Medulla oblongata (tissue), 1 donor: ENCODE measurements around the gene BAD.
"Not testable (repeated sequence)": the region's sequence is repeated elsewhere in the genome, so short reads cannot be mapped to it uniquely, and the experiment has no call there.

Source experiments
- DNase-seq: peaks from one replicate; pipeline ENCODE4 v3.0.0-alpha.2; 2015; ENCODE audit errors: extremely low spot score

Gene BAD

DNA sequence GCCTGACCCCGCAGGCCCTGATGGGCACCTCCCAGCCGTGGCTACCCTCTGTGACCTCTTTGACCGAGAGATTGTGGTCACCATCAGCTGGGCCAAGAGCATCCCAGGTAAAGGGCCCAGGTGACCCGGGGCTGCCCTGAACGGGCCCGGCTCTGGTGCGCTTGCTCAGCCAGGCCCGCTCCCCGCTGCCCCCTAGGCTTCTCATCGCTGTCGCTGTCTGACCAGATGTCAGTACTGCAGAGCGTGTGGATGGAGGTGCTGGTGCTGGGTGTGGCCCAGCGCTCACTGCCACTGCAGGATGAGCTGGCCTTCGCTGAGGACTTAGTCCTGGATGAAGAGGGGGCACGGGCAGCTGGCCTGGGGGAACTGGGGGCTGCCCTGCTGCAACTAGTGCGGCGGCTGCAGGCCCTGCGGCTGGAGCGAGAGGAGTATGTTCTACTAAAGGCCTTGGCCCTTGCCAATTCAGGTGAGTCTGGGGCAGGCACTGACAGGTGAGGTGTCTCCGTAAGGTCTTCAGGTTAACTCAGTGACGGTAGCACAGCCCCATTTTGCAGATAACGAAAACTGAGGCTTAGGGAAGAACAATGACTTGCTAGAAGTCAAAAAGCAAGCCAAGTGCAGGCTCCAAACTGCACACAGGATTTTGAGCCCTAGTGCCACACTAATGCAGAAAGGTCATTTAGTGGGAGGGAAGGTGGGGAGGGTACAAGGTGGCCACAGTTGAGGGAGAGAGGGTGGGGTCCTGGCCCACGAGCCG is 30.5 kb upstream of the BAD start:
- no peak for DNase-seq

DNA sequence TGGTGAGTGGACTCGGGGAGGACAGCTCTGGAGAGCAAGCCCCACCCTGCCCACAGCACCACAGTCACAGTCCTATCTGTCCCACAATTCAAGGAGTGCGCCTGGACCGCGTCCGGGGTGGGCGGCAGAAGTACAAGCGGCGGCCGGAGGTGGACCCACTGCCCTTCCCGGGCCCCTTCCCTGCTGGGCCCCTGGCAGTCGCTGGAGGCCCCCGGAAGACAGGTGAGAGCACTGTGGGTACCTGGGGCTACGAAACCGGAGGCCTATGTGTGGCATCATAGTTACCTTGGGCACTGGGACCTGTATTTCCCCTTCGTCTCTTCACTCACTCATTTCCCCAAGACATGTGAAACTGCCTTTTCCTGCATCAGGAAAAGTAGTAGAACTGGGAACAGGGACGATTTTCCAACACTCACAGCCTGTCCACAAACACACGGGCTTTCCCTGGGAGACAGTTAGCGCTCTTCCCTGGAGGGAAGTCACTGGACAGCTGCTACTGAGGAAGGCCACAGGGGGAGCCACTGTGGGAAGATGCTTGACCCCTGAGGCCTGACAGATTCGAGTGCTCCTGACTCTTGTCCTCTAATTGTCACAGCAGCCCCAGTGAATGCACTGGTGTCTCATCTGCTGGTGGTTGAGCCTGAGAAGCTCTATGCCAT is 29.8 kb upstream of the BAD start:
- no peak for DNase-seq

DNA sequence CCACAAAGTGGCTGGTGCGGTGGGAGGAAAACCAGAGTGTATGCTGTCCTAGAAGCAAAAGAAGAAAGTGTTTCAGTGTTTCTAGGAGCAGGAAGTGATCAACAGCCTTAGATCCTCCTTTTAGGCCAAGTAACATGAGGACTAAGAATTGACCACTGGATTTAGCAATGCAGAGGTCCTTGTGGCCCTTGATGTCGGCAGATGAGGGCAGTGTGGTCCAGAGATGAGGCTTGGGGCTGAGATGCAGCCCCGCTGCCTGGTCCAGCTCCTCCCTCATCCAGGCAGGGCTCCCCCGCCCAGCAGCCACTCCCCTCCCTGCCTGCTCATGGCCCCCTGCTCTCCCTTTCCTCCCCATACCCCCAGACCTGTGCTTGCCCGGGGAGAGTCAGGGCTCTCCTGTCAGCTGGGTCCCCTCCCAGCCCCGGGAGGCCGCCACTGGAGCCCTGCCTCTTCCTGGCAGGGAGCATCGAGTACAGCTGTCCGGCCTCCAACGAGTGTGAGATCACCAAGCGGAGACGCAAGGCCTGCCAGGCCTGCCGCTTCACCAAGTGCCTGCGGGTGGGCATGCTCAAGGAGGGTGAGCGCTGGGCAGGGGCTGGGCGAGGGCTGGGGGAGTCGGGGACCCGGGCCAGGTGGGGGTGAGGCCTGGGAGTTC is 29.2 kb upstream of the BAD start:
- peak; percentile 38 for DNase-seq

DNA sequence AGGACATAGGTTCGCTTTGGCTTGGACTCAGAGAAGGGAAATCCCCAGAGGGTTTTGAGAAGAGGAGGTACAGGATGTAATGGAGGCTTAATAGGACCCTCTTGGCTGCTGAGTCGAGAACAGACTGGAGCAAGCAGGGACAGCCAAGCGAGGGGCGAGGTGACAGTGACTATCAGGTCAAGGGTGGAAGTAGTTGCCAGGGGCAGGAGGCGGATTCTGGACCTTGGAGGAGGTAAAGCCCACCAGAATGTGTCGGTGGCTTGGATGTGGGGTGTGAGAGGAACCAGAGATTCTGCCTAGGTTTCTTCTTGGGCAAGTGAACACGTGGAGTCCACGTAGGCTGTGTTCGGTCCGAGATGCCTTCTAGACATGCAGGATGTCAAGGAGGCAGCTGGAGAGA is 28.5 kb upstream of the BAD start:
- no peak for DNase-seq

DNA sequence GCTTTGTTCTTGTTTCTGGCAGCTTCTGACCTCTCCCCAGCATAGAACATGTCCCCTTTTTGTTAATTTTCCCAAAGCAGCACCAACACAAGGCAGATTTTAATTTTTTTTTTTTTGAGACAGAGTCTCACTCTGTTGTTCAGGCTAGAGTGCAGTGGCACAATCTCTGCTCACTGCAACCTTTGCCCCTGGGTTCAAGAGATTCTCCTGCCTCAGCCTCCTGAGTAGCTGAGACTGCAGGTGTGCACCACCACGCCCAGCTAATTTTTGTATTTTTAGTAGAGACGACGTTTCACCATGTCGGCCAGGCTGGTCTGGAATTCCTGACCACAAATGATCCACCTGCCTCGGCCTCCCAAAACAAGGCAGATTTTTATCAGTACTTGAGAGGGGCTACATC is 23.3 kb upstream of the BAD start:
- DNase-seq: not testable (repeated sequence)

DNA sequence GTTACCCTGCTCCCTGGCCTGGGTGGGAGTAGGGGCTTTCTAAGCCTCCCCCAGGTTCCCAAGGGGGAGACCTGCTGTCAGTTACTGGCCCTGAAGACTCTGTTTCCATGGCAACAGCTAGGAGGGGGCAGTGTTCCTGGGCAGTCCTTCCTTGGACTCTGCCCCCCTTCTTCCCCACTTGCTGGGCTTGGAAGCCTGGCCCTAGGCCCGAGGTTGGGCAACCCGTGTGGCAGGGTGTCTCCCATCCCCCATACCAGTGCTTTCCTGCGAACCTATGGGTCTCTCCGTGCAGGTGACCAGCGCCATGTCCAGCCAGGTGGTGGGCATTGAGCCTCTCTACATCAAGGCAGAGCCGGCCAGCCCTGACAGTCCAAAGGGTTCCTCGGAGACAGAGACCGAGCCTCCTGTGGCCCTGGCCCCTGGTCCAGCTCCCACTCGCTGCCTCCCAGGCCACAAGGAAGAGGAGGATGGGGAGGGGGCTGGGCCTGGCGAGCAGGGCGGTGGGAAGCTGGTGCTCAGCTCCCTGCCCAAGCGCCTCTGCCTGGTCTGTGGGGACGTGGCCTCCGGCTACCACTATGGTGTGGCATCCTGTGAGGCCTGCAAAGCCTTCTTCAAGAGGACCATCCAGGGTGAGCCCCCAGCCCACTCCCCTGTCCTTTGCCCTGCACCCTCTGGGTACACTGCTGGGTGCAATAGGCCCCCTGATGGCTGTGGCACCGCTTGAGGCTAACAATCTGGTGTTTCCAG is 22.6 kb upstream of the BAD start:
- peak; percentile 69 for DNase-seq

DNA sequence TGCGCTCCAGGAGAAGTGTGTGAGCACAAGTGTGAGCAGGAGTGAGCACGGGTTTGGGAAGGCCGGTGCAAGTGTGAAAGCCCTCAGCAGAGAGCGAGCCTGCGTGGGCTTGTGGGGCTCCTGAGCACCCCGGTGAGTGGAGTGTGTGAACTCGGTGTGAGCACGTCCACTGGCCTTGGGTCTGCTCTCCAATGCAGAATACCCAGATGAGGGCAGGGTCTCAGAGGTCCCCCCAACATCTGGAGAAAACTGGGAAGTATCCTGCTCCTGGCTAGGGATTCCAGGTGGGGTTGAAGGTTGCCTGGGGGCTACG is 22.1 kb upstream of the BAD start:
- DNase-seq: peak; percentile 22

DNA sequence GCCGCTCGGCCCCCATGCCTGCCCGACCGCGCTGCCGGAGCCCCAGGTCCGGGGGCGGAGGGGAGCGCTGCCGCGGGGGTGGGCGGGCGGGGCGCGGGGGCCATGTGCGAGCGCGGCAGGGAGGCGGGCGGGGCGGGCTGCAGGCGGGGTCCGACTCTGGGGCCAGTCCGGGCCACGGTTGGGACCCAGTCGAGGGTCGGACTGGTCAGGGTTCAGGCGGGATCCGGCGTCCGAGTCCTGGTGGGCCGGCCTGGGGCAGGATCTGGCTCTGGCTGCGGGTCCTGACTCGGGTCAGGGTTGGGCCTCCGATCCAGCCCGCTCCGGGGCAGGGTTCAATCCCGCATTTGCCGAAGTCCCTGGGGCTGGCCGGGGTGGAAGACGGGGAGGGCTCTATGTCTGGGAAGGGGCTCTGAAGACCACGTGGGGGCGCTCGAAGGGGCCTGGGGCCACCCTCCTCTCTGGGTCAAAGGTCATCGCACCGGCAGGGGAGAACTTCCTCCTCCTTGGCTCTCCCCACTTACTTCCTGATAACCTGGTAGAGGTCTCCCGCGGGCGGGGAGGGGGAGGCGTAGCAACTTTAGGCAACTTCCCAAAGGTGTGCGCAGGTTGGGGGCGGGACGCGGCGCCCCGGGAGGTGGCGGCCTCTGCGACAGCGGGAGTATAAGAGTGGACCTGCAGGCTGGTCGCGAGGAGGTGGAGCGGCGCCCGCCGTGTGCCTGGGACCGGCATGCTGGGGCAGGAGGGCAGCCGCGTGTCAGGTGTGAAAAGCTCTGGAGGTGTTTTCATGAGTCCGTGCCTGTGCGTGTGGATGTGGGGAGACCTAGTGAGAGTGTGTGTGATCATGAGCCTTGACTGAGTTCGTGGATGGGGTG is 21.5 kb upstream of the BAD start:
- DNase-seq: peak; percentile 70

DNA sequence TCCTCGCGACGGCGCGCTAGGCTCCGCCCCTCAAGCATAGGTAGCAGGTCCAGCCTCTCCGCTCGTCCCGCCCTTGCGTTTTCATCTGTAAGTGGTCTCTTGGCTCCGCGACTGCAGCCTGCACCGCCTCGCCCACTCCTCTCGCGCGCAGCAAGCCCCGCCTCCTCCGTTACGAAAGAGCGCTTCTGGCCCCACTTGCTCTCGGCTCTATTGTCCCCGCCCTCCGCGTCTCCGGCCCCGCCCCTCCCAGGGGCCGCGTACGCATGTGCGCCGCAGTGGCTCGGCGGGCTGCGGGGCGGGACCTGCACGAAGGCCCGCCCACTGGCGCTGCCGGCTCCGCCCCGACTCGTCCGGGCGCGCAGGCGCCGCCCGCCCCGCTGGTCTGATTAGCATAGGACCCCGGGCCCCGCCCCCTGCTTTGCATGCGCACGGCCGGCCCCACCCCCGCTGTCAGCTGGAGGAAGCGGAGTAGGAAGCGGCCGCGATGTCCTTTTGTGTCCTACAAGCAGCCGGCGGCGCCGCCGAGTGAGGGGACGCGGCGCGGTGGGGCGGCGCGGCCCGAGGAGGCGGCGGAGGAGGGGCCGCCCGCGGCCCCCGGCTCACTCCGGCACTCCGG is 20.7 kb upstream of the BAD start, which contains the start of gene ESRRA:
TSS of gene ESRRA (plus strand) at position 450 of the 616 bp plus-strand sequence. CDS start 1,656 bp downstream, outside the sequence.
- peak; percentile 99 for DNase-seq

DNA sequence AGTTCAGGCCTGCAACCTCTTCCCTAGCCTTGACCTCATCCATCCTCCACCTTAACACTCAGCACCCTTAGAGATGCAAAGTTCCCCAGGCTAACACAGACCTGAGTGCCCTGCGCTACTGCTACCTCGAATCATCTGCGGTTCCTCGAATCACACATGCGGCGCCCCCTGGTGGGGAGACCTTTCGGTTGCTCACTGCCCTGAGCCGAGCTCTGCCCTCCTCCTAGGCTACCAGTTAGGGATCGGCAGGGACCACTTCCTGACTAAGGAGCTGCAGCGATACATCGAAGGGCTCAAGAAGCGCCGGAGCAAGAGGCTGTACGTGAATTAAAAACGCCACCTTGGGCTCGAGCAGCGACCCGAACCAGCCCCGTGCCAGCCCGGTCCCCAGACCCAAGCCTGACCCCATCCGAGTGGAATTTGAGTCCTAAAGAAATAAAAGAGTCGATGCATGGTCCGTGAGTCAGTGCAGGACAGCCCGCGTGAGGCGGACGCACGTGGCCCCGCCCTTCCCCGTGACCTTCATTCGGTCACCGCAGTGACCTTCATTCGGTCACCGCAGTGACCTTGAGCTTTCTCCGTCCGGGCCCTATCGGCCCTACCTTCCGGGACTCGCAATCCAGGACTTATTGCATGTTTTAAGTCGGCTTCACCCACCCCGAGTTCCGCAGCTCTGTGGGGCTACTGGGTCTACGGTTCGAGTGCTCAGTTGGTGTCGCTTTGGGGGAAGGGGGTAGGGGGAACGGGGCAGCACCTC is 20.0 kb upstream of the BAD start:
- peak; percentile 91 for DNase-seq

DNA sequence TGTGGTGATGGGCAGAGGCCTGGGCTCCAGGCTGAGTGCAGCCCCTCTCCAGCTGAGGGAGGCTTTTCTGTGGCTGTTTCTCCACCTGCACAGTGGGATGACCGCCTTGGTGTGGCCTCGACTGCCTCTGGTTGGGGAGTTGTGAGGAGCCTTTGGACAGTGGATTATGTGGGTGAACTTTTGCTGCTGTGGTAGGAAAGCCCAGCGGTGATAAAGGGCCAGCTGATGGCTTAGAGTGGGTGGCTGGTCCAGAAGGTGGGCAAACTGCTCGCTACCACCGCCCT is 19.5 kb upstream of the BAD start:
- DNase-seq: no peak

DNA sequence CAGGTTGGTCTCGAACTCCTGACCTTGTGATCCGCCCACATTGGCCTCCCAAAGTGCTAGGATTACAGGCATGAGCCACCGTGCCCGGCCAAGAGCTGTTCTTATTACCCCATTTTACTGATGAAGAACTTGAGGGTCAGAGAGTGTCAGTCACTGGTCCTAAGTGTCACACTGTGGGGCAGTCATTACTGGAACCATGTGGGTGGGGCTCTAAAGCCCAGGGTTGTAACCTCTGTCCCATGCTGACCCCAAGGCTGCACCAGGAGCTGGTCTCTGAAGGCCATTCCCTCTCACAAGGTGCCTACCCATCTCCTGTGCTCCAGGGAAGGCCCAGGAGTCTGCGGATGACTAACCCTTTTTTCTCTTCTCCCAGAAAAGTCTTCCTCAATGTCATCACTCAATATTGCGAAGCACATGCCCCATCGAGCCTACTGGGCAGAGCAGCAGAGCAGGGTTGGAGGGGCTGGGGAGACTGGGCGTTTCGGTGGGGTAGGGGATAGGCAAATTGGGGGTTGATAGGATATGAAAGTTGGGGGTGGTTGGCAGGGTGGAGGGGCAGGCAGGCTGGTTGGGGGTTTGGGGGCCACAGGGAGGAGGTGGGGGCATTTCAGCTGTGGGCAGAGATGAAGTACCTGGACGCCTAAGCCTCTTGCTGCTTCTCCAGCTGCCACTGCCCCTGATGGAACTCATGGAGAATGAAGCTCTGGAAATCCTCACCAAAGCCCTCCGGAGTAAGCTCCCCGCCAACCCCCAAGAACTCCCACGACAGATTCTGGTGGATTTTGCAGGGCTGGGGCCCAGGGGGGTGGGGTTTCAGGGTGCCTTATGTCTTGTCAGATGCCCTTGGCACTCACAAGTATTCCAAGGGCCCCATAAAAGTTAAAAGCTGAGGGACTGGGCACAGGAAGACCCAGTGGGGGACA is 18.9 kb upstream of the BAD start:
- DNase-seq: no peak

DNA sequence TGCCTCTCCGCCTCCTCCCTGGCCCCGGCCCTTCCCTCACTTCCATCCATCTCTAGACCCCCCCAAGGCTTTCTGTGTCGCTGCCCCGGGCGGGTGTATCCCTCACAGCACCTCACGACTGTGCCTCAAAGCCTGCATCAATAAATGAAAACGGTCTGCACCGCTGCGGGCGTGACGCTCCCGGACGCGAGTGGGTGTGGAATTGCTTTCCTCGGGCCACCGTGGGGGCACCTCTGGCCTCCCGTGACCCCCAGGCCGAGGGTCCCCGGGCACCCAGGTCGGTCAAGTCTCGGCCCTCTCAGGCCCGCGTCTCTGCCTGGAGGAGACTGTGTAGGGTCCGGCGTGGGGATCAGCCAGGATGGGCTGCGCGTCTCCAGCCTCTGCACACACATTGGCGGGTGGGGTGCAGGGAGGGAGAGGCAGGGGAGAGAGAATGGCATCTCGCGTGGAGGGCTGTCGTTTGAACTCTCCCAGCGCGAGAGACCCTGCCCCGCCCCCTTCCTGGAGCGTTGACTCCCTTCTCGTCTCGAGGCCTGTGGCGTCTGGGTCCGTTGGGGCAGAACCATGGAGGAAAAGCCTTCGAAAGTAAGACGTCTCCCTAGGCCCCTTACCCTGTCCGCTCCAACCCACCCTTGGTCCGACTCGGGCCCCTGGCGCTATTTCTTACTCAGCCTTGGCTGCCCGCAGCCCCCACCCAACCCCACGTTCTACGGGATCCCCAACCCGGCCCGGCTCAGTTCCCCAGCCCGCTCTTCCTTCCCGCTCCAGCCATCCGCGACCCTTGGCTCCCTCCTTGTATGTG is 15.6 kb upstream of the BAD start, which contains the start of gene CATSPERZ:
TSS of gene CATSPERZ (plus strand) at position 512 of the 802 bp plus-strand sequence. CDS start at position 565, 53 bp downstream.
- no peak for DNase-seq

DNA sequence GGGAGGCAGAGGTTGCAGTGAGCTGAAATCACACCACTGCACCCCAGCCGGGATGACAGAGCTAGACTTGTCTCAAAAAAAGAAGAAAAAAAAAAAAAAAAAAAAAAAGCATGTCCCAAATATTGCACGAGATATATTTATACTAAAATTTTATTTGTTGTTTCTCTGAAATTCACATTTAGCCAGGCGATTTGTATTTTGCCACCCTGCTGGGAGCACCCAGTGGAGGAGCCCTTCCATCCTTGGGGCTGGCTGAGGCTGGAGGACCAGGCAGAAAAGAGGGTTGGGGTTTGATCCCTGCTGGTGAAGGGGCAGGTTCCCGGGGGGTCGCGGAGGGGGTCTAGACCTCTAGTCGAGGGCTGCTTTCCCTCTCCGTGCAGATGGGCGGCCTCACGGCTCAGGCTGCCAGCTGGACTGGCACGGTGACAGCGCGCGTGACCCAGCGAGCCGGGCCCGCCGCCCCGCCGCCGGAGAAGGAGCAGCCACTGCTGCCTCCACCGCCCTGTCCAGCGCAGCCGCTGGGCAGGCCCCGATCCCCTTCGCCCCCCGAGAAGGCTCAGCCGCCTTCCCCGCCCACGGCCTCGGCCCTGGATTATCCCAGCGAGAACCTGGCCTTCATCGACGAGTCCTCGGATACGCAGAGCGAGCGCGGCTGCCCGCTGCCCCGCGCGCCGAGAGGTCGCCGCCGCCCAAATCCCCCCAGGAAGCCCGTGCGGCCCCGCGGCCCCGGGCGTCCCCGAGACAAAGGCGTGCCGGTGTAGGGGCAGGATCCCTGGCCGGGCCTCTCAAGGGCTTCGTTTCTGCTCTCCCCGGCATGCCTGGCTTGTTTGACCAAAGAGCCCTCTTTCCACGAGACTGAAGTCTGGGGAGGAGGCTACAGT is 14.7 kb upstream of the BAD start:
- peak; percentile 73 for DNase-seq

DNA sequence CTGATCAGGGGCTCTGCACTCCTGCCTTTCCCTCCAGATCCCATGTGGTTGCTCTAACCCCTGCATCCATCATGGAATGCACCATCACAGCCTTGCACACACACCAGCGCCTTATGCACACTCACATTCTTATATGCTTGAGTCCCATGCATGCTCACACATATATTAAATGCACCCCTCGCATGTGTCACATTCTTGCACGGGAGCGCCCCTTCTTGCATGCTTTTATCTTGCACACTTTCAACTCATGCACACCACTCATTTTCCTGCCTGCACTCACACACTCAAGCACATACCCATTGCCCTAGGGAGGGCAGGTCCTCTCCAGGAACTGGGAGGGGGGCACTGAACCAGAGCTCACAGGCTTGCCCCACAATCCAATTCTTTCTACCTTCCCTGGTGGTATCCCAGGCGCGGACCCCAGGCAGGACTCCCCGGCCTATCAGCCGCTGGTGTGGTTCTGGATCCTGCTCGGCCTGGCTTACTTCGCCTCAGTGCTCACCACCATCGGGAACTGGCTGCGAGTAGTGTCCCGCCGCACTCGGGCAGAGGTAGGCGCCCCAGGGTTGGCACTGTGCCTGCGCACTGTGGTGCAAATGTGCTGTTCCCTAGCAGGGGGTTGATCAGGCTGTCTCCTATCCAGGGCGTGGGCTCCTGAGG is 13.4 kb upstream of the BAD start:
- no peak for DNase-seq

DNA sequence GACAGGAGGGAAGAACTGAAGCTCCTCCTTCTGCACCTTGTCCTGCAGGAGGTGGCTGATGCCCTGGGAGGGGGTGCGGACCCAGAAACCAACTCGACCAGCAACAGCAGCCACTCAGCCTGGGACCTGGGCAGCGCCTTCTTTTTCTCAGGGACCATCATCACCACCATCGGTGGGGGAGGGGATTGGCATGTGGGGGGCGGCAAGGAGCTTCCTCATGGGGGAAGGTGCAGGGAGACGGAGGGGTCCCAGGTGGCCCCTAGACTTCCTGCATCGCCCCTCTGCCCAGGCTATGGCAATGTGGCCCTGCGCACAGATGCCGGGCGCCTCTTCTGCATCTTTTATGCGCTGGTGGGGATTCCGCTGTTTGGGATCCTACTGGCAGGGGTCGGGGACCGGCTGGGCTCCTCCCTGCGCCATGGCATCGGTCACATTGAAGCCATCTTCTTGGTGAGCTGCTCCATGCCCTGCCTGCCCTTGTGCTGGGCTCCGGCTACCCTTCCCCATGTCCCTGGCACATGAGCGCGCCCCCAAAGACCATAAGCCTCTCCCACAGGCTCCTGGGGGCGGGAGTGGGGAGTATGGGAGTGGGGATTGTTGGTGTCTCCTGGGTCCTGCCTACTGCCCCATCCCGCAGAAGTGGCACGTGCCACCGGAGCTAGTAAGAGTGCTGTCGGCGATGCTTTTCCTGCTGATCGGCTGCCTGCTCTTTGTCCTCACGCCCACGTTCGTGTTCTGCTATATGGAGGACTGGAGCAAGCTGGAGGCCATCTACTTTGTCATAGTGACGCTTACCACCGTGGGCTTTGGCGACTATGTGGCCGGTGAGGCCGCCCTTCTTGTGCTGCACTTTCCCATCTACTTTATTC is 12.6 kb upstream of the BAD start:
- no peak for DNase-seq
